ENCODE results near the gene FCHSD2.

Gene FCHSD2

GRCh38 chr11:72970557-72971118 is 171.5 kb downstream of the FCHSD2 start:
- no peak overlapping the region for H3K4me3 ChIP-seq
- DNase-seq (ENCODE audit: low spot score) = no peak
- TF ChIP-seq, protein P1, sequence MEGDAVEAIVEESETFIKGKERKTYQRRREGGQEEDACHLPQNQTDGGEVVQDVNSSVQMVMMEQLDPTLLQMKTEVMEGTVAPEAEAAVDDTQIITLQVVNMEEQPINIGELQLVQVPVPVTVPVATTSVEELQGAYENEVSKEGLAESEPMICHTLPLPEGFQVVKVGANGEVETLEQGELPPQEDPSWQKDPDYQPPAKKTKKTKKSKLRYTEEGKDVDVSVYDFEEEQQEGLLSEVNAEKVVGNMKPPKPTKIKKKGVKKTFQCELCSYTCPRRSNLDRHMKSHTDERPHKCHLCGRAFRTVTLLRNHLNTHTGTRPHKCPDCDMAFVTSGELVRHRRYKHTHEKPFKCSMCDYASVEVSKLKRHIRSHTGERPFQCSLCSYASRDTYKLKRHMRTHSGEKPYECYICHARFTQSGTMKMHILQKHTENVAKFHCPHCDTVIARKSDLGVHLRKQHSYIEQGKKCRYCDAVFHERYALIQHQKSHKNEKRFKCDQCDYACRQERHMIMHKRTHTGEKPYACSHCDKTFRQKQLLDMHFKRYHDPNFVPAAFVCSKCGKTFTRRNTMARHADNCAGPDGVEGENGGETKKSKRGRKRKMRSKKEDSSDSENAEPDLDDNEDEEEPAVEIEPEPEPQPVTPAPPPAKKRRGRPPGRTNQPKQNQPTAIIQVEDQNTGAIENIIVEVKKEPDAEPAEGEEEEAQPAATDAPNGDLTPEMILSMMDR (IDR thresholded peaks at IDR 0.05) = no peak
- H3K27ac ChIP-seq = no peak overlapping the region

- TF ChIP-seq, protein P1 (IDR thresholded peaks at IDR 0.05) = no peak
- Histone ChIP-seq H3K4me3 (no peak overlapping the region), H3K27ac (no peak overlapping the region)
- no peak for DNase-seq (ENCODE audit: low spot score)
These were observed 172.2 kb downstream of the FCHSD2 start for GRCh38 chr11:72969894-72970335.

DNA sequence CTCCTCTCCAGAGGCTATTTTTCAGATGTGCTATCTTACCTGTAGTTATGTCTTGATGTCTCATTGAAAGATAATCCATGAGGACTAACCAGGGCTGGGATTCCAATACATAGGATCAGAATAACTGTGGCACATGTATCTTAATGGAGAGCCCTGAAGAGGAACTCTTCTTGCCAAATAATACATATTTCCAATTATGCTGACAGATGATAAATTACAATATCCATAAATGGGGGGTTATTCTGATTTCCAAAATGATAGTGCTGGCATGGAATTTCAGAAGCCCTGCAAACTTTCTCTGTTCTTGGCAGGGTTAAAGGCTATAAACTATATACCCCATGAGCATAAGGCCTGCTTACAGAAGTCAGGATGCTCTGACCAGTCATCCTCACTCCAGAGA is 173.7 kb downstream of the FCHSD2 start:
- TF ChIP-seq, protein P1 (IDR thresholded peaks at IDR 0.05) = no peak
- Histone ChIP-seq H3K4me3 (no peak overlapping the region), H3K27ac (no peak overlapping the region)
- no peak for DNase-seq (ENCODE audit: low spot score)

DNA sequence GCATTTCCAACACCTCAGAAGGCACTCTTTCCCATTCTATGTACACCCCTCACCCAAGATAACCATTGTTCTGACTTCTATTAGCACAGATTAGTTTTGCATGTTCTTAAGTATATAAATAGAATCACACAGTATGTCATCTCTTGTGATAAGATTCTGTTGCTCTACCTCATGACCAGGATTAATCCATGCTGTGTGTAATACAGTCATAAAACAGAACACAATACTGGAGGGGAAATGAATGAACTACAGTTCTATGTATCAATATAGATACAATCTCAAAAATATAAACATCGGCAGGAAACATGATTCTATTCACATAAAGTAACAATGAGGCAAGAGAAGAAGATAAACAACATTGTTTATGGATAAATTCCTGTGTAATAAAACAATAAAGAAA is 176.4 kb downstream of the FCHSD2 start:
- no peak for DNase-seq (ENCODE audit: low spot score)
- TF ChIP-seq, protein P1 (IDR thresholded peaks at IDR 0.05) = no peak
- Histone ChIP-seq H3K27ac (no peak overlapping the region), H3K4me3 (no peak overlapping the region)

GRCh38 chr11:72962717-72963116 is 179.4 kb downstream of the FCHSD2 start:
- Histone ChIP-seq H3K27ac (no peak overlapping the region), H3K4me3 (no peak overlapping the region)
- no peak for DNase-seq (ENCODE audit: low spot score)
- TF ChIP-seq, protein P1 (IDR thresholded peaks at IDR 0.05) = no peak

- TF ChIP-seq, protein P1 (IDR thresholded peaks at IDR 0.05) = no peak
- no peak for DNase-seq (ENCODE audit: low spot score)
- no peak overlapping the region for H3K27ac ChIP-seq
- H3K4me3 ChIP-seq = no peak overlapping the region
These were observed 180.0 kb downstream of the FCHSD2 start for GRCh38 chr11:72962084-72962483.

DNA sequence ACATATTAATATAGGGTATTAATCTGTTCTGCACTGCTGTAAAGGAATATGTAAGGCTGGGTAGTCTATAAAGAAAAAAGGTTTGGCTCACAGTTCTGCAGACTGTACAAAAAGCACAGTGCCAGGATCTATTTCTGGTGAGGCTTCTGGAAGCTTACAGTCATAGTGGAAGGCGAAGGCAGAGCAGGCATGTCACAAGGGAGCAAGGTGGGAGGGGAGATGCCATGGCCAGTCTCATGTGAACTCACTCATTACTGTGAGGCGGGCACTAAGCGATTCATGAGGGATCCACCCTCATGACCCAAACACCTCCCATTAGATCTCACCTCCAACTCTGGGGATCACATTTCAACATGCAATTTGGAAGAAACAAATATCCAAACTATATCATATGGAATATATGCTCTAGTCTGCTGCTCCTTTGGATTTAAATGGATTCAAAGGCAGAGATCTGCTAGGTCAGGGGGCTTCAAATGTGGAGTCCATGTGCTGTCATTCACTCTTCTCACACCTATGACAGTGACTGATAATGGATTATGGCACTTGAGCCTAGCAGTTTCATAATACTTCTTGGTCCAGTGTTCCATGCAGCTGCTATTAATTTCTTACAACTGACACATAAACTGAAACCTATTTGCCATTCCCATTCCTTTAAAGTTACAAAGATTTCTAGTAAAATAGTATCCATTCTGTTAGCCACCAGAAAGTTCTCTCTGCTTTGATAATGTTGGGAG is 182.0 kb downstream of the FCHSD2 start:
- TF ChIP-seq, protein P1 (IDR thresholded peaks at IDR 0.05) = no peak
- Histone ChIP-seq H3K4me3 (no peak overlapping the region), H3K27ac (no peak overlapping the region)
- no peak for DNase-seq (ENCODE audit: low spot score)
